Measurements from ENCODE around the gene C17orf113. TPM values are rescaled to one million over a fixed set of nuclear protein-coding genes. Genes with fewer than 3 reads are reported as not detected.
"Not testable (repeated sequence)": the region's sequence is repeated elsewhere in the genome, so short reads cannot be mapped to it uniquely, and the experiment has no call there.

C17orf113 gene
- total RNA-seq, 1 donor from 2014 or later, result 0.21 TPM

- H3K27ac ChIP-seq, result peak overlapping the region; percentile 0 to 2
- intact Hi-C loops (cut with DNase I), result loop anchor here (10.0 kb wide), 1 partner anchor 1879 kb away; the partner anchor contains the start of gene CASC3
- no peak overlapping the region for H3K4me3 ChIP-seq
- peaks cover 24 to 28% of the 10 kb centered on the region in 2 donors for H3K36me3 ChIP-seq
- H3K4me1 ChIP-seq, result peaks cover 3 to 17% of the 10 kb centered on the region in 2 donors
- no peaks in the 10 kb centered on the region for H3K9me3 ChIP-seq
- no peak for TF ChIP-seq CTCF (IDR thresholded peaks at IDR 0.05)
- no peaks in the 10 kb centered on the region for H3K27me3 ChIP-seq
- peak in 1 of 2 donors; percentile 73 for DNase-seq (ENCODE audit: low spot score in 2 of 2)
Observed at GRCh38 chr17:42023524-42024349, 26.7 kb downstream of the C17orf113 start.

- not testable (repeated sequence) for H3K9me3 ChIP-seq; DNase-seq (ENCODE audit: low spot score in 2 of 2); H3K27me3 ChIP-seq
- Histone ChIP-seq H3K4me1 (peaks cover 11 to 26% of the 10 kb centered on the region in 2 donors), H3K36me3 (peaks cover 24 to 28% of the 10 kb centered on the region in 2 donors), H3K4me3 (peak overlapping the region; percentile 84 to 91), H3K27ac (peak overlapping the region in 1 of 2 donors; percentile 83)
- intact Hi-C loops (cut with DNase I), result loop anchor here (2.0 to 10.0 kb wide), 2 partner anchors 54 to 1876 kb away; partner anchors contain the start of genes CASC3 and CNP
Observed at GRCh38 chr17:42020845-42021244, 29.6 kb downstream of the C17orf113 start.

- intact Hi-C loops (cut with DNase I), result loop anchor here (2.0 to 10.0 kb wide), 2 partner anchors 53 to 1875 kb away; partner anchors contain the start of genes CASC3 and CNP
- peaks cover 14 to 31% of the 10 kb centered on the region in 2 donors for H3K4me1 ChIP-seq
Observed at GRCh38 chr17:42019509-42020404, 30.6 kb downstream of the C17orf113 start, which contains the start of gene NKIRAS2. Gene NKIRAS2, plus strand, starts transcription at chr17:42020090. Its CDS starts 1,488 bp downstream, at chr17:42021578.

GRCh38 chr17:42018988-42019387, 31.4 kb downstream of the C17orf113 start:
- H3K4me3 ChIP-seq, result no peak overlapping the region
- peaks cover 21 to 24% of the 10 kb centered on the region in 2 donors for H3K36me3 ChIP-seq
- no peak for TF ChIP-seq CTCF (IDR thresholded peaks at IDR 0.05)
- H3K27ac ChIP-seq, result no peak overlapping the region
- H3K27me3 ChIP-seq, result no peaks in the 10 kb centered on the region
- no peak for DNase-seq (ENCODE audit: low spot score in 2 of 2)
- no peaks in the 10 kb centered on the region for H3K9me3 ChIP-seq
- intact Hi-C loops (cut with DNase I), result no loop called here
- peaks cover 14 to 29% of the 10 kb centered on the region in 2 donors for H3K4me1 ChIP-seq

More at GRCh38 chr17:42019509-42020404, 30.6 kb downstream of the C17orf113 start, which contains the start of gene NKIRAS2:
- H3K4me3 ChIP-seq, result peak within 1 kb of the TSS; percentile 84 to 91
- no peaks in the 10 kb centered on the region for H3K9me3 ChIP-seq
- peak; percentile 78 to 96 for DNase-seq (ENCODE audit: low spot score in 2 of 2)
- H3K27me3 ChIP-seq, result no peaks in the 10 kb centered on the region
- TF ChIP-seq CTCF (IDR thresholded peaks at IDR 0.05), result peak; percentile 86 to 98 (median 96)
- H3K27ac ChIP-seq, result peak within 1 kb of the TSS; percentile 83 to 85
- peaks cover 24 to 28% of the 10 kb centered on the region in 2 donors for H3K36me3 ChIP-seq

GRCh38 chr17:42018339-42018738, 32.1 kb downstream of the C17orf113 start:
- intact Hi-C loops (cut with DNase I), result no loop called here
- peak overlapping the region; percentile 88 to 91 for H3K4me3 ChIP-seq
- H3K36me3 ChIP-seq, result peaks cover 15 to 18% of the 10 kb centered on the region in 2 donors
- H3K4me1 ChIP-seq, result peaks cover 14 to 34% of the 10 kb centered on the region in 2 donors
- TF ChIP-seq CTCF (IDR thresholded peaks at IDR 0.05), result no peak
- peak overlapping the region; percentile 93 to 94 for H3K27ac ChIP-seq
- no peak for DNase-seq (ENCODE audit: low spot score in 2 of 2)
- no peaks in the 10 kb centered on the region for H3K9me3 ChIP-seq
- H3K27me3 ChIP-seq, result no peaks in the 10 kb centered on the region

All from ascending aorta (tissue), 2 donors.